ENCODE results near the gene MVB12B. TPM values are rescaled to one million over a fixed set of nuclear protein-coding genes. Genes with fewer than 3 reads are reported as not detected.

Gene MVB12B
- total RNA-seq, 1 donor from 2014 or later, result 13.1 TPM

GRCh38 chr9:126376311-126377175, 49.9 kb downstream of the MVB12B start:
- H3K4me3 Mint-ChIP-seq (ENCODE audit: unreplicated experiment), result no peak overlapping the region
- TF ChIP-seq CTCF (IDR thresholded peaks at IDR 0.05), result no peak

GRCh38 chr9:126377176-126377509, 50.5 kb downstream of the MVB12B start:
- Mint-ChIP-seq H3K27me3 (ENCODE audit: low read depth) (no peaks in the 10 kb centered on the region), H3K36me3 (ENCODE audit: low read depth) (no peaks in the 10 kb centered on the region), H3K4me1 (ENCODE audit: low read depth) (peaks cover 56% of the 10 kb centered on the region), H3K4me3 (ENCODE audit: unreplicated experiment) (no peak overlapping the region), H3K9me3 (ENCODE audit: low read depth) (no peaks in the 10 kb centered on the region), H3K27ac (ENCODE audit: unreplicated experiment) (peak overlapping the region; percentile 37)
- DNase-seq (ENCODE audit: low spot score), result no peak
- no peak for TF ChIP-seq CTCF (IDR thresholded peaks at IDR 0.05)

More at GRCh38 chr9:126376311-126377175, 49.9 kb downstream of the MVB12B start:
- Mint-ChIP-seq H3K36me3 (ENCODE audit: low read depth) (peaks cover 2% of the 10 kb centered on the region), H3K27ac (ENCODE audit: unreplicated experiment) (peak overlapping the region; percentile 89), H3K27me3 (ENCODE audit: low read depth) (no peaks in the 10 kb centered on the region), H3K9me3 (ENCODE audit: low read depth) (no peaks in the 10 kb centered on the region), H3K4me1 (ENCODE audit: low read depth) (peaks cover 59% of the 10 kb centered on the region)
- DNase-seq (ENCODE audit: low spot score), result no peak

GRCh38 chr9:126377536-126377935, 50.9 kb downstream of the MVB12B start:
- H3K27me3 Mint-ChIP-seq (ENCODE audit: low read depth), result no peaks in the 10 kb centered on the region
- H3K4me3 Mint-ChIP-seq (ENCODE audit: unreplicated experiment), result no peak overlapping the region
- H3K9me3 Mint-ChIP-seq (ENCODE audit: low read depth), result no peaks in the 10 kb centered on the region
- peaks cover 53% of the 10 kb centered on the region for H3K4me1 Mint-ChIP-seq (ENCODE audit: low read depth)
- no peak for TF ChIP-seq CTCF (IDR thresholded peaks at IDR 0.05)
- no peak for DNase-seq (ENCODE audit: low spot score)
- no peak overlapping the region for H3K27ac Mint-ChIP-seq (ENCODE audit: unreplicated experiment)
- no peaks in the 10 kb centered on the region for H3K36me3 Mint-ChIP-seq (ENCODE audit: low read depth)

GRCh38 chr9:126378761-126379160, 52.1 kb downstream of the MVB12B start:
- peaks cover 4% of the 10 kb centered on the region for H3K36me3 Mint-ChIP-seq (ENCODE audit: low read depth)
- no peaks in the 10 kb centered on the region for H3K9me3 Mint-ChIP-seq (ENCODE audit: low read depth)
- no peak for TF ChIP-seq CTCF (IDR thresholded peaks at IDR 0.05)
- no peak for DNase-seq (ENCODE audit: low spot score)
- H3K27me3 Mint-ChIP-seq (ENCODE audit: low read depth), result no peaks in the 10 kb centered on the region
- H3K27ac Mint-ChIP-seq (ENCODE audit: unreplicated experiment), result no peak overlapping the region
- no peak overlapping the region for H3K4me3 Mint-ChIP-seq (ENCODE audit: unreplicated experiment)
- H3K4me1 Mint-ChIP-seq (ENCODE audit: low read depth), result peaks cover 41% of the 10 kb centered on the region

GRCh38 chr9:126379661-126380360, 53.2 kb downstream of the MVB12B start:
- peaks cover 30% of the 10 kb centered on the region for H3K4me1 Mint-ChIP-seq (ENCODE audit: low read depth)

More at GRCh38 chr9:126379661-126380360, 53.2 kb downstream of the MVB12B start:
- Mint-ChIP-seq H3K27ac (ENCODE audit: unreplicated experiment) (no peak overlapping the region), H3K4me3 (ENCODE audit: unreplicated experiment) (no peak overlapping the region), H3K9me3 (ENCODE audit: low read depth) (no peaks in the 10 kb centered on the region), H3K36me3 (ENCODE audit: low read depth) (peaks cover 4% of the 10 kb centered on the region), H3K27me3 (ENCODE audit: low read depth) (no peaks in the 10 kb centered on the region)
- DNase-seq (ENCODE audit: low spot score), result no peak
- no peak for TF ChIP-seq CTCF (IDR thresholded peaks at IDR 0.05)
